HG02642 (cell line): ENCODE measurements around the gene GSTM1.

Source experiments
- ATAC-seq: cut with Tn5 transposase; IDR thresholded peaks from one replicate; pipeline ENCODE4 v1.9.1; 2021; ENCODE audit warnings: mild to moderate bottlenecking; ENCODE audit not compliant: unreplicated experiment, poor library complexity

GSTM1 gene

GRCh38 chr1:109687641-109688499 is at the start of gene GSTM1:
Gene GSTM1, plus strand, starts transcription at chr1:109687817. Its CDS starts 57 bp downstream, at chr1:109687874.
- peak; percentile 98 for ATAC-seq

- ATAC-seq, result no peak
Measured at GRCh38 chr1:109639063-109639840, 48.4 kb upstream of the GSTM1 start.

DNA sequence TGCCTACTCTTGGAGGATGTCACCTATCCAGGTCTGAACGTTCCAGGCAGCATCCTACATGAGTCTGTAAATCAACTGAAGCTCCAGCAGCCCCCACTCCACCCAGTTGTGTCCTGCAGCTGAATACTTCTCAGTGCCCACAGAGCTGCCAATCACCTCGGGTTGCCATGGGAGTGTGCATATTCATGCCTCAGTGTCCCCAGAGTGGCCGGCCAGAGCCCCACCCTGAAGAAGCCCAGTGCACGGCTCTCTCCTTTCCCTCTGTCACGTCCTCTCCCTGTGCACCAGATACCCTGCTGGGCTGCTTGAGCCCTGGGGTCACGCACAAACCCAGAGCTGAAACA is 47.8 kb upstream of the GSTM1 start:
- ATAC-seq, result no peak

DNA sequence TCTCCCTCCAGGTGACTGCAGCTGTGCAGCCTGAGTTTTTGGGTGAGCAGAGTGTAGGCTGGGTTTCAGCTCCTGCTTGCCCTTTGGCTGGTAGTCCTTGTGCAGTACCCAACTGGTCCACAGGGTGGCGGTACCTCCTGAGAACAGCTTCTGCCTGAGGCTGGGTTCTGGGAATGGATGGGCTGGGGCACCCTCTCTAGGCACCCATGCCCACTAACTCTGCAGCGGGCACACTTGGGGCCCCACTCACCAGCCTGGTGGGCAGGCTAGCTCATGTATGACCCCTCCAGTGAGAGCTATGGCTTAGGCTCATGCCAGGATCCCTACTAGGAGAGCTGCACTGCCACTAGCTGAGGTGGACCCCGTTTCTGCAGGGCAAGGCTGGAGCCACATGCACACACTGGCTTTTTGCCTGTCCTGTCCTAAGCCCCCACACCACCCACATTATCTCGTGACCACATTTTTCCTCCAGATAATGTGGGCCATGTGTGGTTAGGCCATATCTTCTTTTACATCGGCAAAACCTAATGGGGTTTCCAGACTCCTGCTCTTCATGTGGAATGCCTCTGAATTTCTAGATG is 47.2 kb upstream of the GSTM1 start:
- peak; percentile 53 for ATAC-seq

- no peak for ATAC-seq
Measured at GRCh38 chr1:109641078-109641740, 46.4 kb upstream of the GSTM1 start.

- ATAC-seq, result no peak
Measured at GRCh38 chr1:109641861-109642260, 45.8 kb upstream of the GSTM1 start.

- ATAC-seq, result no peak
Measured at GRCh38 chr1:109642626-109643025, 45.0 kb upstream of the GSTM1 start.

DNA sequence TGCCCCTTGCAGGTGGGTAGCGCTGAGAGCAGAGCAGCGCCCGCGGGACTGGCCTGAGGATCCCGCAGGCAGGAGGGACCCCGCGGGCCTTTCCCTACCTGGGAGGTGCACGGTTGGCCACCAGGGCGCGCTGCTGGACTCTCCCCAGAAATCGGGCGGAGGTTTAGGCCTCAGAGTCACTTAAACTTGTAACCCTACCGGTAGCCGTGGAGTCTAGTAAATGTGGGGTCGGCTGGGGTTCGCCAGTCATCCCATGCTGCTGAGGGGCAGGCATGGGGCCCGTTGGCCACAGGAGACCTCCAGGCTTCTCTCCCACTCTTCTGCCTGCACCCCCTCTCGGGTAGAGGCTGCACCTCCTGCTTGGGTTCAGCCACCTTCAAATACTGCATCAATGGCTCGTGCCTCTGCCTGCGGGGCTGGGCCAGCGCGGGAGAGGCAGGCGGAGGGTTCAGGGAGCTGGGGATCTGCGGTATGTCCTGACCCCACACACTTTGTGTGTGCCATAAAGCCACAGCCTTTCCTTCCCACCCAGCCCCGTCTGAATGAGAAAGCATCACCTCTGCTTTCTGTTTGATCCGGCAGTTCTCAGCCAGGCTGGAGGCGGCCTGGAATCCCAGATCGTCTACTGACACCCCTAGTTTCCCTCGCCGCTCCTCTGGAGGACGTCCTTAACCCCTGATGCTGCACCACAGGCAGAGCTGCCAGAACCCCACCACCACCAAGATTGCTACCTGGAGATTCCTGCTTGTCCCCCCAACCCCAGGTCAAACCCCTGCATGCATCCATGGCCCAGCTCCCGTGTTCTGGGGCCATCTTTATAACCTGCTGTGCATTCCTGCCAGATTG is 44.0 kb upstream of the GSTM1 start:
- peak; percentile 92 for ATAC-seq

GRCh38 chr1:109644670-109645069 is 42.9 kb upstream of the GSTM1 start:
- no peak for ATAC-seq

DNA sequence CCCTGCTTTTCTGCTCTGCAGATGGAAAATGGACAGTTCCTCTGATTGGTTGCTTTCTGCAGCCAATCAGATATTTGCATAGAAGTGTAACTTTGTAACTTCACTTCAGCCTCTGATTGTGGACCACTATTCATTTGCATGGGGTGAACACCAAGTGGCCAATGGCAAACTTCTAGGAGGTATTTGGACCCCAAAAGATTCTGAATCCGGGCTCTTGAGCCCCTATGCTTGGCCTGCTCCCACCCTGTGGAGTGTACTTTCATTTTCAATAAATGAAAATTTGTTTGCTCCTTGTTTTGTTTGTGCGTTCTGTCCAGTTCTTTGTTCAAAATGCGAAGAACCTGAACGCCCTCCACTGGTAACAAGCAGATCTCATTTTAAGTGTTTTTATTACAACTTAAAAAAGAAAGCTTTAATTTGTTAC is 38.1 kb upstream of the GSTM1 start:
- ATAC-seq, result no peak

DNA sequence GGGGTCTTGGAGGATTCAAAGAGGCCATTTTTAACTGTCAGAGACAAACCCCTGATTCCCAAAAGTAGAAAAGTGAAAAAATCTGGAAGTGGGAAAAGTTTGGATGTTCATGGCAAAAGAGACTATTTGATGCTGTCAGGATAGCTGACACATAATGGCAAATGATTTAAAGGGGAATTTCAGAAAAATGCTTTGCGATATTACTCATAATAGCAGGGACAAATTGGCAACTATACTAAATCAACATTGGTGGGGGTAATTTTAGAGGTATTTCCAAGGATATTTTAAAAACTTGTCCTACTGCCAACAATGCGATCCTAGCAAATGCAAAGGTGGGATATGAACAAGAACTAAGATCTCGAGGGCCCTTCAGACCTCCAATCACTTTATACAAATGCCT is 37.0 kb upstream of the GSTM1 start:
- ATAC-seq, result no peak

GRCh38 chr1:109652402-109652801 is 35.2 kb upstream of the GSTM1 start:
- no peak for ATAC-seq

DNA sequence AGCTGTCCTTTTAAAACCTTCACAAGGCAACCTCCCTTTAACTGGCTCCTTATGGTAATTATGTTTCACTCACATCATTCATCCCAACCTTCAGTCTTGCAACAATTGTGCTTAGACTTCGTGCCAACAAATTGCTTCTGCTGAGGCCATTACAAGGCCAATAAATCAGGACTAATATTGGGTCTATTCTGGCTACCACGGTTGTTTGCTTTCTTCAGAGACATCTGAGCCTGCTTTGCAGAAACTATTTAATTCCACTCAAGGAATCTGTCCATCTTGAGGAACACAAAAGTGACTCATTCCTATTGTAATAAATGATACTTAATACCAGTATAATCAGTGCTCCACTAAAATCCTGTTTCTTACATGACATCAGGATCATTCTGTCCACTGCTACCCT is 34.3 kb upstream of the GSTM1 start:
- no peak for ATAC-seq

DNA sequence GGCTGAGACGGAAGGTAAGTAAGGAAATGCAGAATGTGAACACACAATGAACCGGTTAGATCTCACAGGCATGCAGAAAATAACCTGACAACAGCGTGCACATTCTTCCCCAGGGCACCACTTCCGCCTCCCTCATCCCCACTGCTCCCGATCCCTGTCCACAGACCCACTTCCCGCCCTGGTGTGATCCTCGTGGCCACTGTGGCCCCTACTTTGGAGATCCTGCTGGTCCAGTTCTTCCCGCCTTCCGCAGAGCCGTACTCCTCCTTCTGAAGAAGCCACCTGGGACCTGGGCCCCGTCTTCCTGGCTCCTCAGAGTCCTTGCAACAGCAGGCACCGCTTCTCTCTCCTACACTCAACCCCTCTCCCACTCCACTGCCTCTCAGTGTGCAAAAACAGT is 33.1 kb upstream of the GSTM1 start:
- no peak for ATAC-seq

- ATAC-seq, result peak; percentile 91
Measured at GRCh38 chr1:109655615-109656519, 31.8 kb upstream of the GSTM1 start, which contains the start of gene GSTM4. Gene GSTM4, plus strand, starts transcription at chr1:109656099. Its CDS starts 291 bp downstream, at chr1:109656390.

- ATAC-seq, result no peak
Measured at GRCh38 chr1:109657395-109657794, 30.2 kb upstream of the GSTM1 start.

GRCh38 chr1:109657970-109658369 is 29.6 kb upstream of the GSTM1 start:
- ATAC-seq, result no peak

DNA sequence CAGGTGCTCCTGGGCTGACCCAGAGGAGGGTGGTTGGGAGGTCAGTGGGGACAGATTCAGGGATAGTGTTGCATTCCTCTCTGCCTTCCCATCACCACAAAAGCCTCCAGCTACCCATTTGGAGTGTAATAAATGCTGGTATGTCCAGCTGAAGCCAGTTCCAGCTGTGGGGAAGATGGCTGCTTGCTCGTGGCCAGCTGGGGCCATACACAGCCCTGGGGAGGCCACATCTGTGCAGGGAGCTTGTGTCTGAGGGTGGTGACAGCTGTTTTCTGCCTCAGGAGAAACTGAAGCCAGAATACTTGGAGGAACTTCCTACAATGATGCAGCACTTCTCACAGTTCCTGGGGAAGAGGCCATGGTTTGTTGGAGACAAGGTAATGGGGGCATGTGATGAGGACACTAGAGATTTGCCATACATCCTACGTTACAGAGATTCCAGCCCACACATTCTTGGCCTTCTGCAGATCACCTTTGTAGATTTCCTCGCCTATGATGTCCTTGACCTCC is 29.0 kb upstream of the GSTM1 start:
- no peak for ATAC-seq
